Neural progenitor cell (in vitro differentiated cells): ENCODE measurements around the gene KRT10. TPM values are rescaled to one million over a fixed set of nuclear protein-coding genes. Genes with fewer than 3 reads are reported as not detected.

Experiments
- DNase-seq: peaks from one replicate; pipeline ENCODE4 v3.0.0-alpha.2; 2016; ENCODE audit warnings: low spot score
- H2AFZ ChIP-seq: fragments of 200-600 bp; sonication (generic); replicated peaks from 2 replicates; pipeline ENCODE4 v1.6.1; 2016; ENCODE audit warnings: antibody characterized with exemption
- H3F3A ChIP-seq: fragments of 200-600 bp; sonication (generic); 2 replicates; pipeline ENCODE4 v1.6.1; 2016; ENCODE audit warnings: antibody characterized with exemption, low read depth
- H3K27ac ChIP-seq: fragments of 200-600 bp; sonication (generic); 2 replicates; pipeline ENCODE4 v1.5.1; 2016; ENCODE audit warnings: mild to moderate bottlenecking
- H3K27me3 ChIP-seq: fragments of 200-600 bp; sonication (generic); 2 replicates; pipeline ENCODE4 v1.6.1; 2016; ENCODE audit warnings: mild to moderate bottlenecking, moderate library complexity
- H3K36me3 ChIP-seq: fragments of 200-600 bp; sonication (generic); 2 replicates; pipeline ENCODE4 v1.5.1; 2016
- H3K4me1 ChIP-seq: fragments of 200-600 bp; sonication (generic); 2 replicates; pipeline ENCODE4 v1.6.1; 2016; ENCODE audit warnings: mixed run types
- H3K4me2 ChIP-seq: fragments of 200-600 bp; sonication (generic); 2 replicates; pipeline ENCODE4 v1.6.1; 2016
- H3K4me3 ChIP-seq: fragments of 200-600 bp; sonication (generic); 2 replicates; pipeline ENCODE4 v1.5.1; 2016
- H3K79me2 ChIP-seq: fragments of 200-600 bp; sonication (generic); 2 replicates; pipeline ENCODE4 v1.6.1; 2016; ENCODE audit warnings: low read depth
- H3K9ac ChIP-seq: fragments of 200-600 bp; sonication (generic); 2 replicates; pipeline ENCODE4 v1.6.1; 2016
- H3K9me3 ChIP-seq: fragments of 200-600 bp; sonication (generic); 2 replicates; pipeline ENCODE4 v1.5.1; 2016; ENCODE audit warnings: low read depth
- H4K20me1 ChIP-seq: fragments of 200-600 bp; sonication (generic); 2 replicates; pipeline ENCODE4 v1.6.1; 2016; ENCODE audit warnings: low read depth
- H3K27ac Mint-ChIP-seq: 3 replicates; pipeline ENCODE4 v1.8.0; 2021; ENCODE audit warnings: mixed read lengths
- H3K27me3 Mint-ChIP-seq: 2 replicates; pipeline ENCODE4 v1.8.0; 2022; ENCODE audit warnings: low read depth, mild to moderate bottlenecking, inconsistent platforms, moderate library complexity, mixed read lengths; ENCODE audit not compliant: insufficient read depth
- H3K36me3 Mint-ChIP-seq: 3 replicates; pipeline ENCODE4 v1.8.0; 2021; ENCODE audit warnings: mixed read lengths
- H3K4me1 Mint-ChIP-seq: 3 replicates; pipeline ENCODE4 v1.8.0; 2021; ENCODE audit warnings: mixed read lengths
- H3K4me3 Mint-ChIP-seq: 3 replicates; pipeline ENCODE4 v1.8.0; 2021; ENCODE audit warnings: mild to moderate bottlenecking, moderate library complexity, mixed read lengths
- H3K9me3 Mint-ChIP-seq: 3 replicates; pipeline ENCODE4 v1.8.0; 2020; ENCODE audit warnings: mixed read lengths
- CTCF ChIP-seq: fragments of 200-600 bp; sonication (generic); IDR thresholded peaks from 2 replicates; pipeline ENCODE4 v1.5.1; 2017; ENCODE audit warnings: antibody characterized with exemption, mild to moderate bottlenecking
- EZH2 ChIP-seq: fragments of 200-600 bp; sonication (generic); IDR thresholded peaks from 2 replicates; pipeline ENCODE4 v1.6.1; 2017; ENCODE audit warnings: antibody characterized with exemption, mild to moderate bottlenecking, moderate library complexity
- EZH2phosphoT487 ChIP-seq: fragments of 200-600 bp; sonication (generic); IDR thresholded peaks from 2 replicates; pipeline ENCODE4 v1.6.1; 2017; ENCODE audit warnings: antibody characterized with exemption
- total RNA-seq: library from RNA; depleted of rRNA; stranded (reverse); fragments of >200 nt; gene quantifications from 2 replicates; pipeline ENCODE4 v1.2.3, GENCODE V29; 2015; ENCODE audit warnings: low replicate concordance

Gene KRT10
- total RNA-seq, 1 donor from 2014 or later = 7.5 TPM

- Histone ChIP-seq H3K4me2 (no peak overlapping the region), H2AFZ (no peak overlapping the region), H3K27me3 (peaks cover 45% of the 10 kb centered on the region), H3K4me1 (no peaks in the 10 kb centered on the region), H3K79me2 (no peaks in the 10 kb centered on the region), H3K36me3 (no peaks in the 10 kb centered on the region), H3F3A (no peaks in the 10 kb centered on the region), H4K20me1 (no peaks in the 10 kb centered on the region), H3K9me3 (no peaks in the 10 kb centered on the region), H3K9ac (no peak overlapping the region), H3K4me3 (no peak overlapping the region), H3K27ac (no peak overlapping the region)
- peaks cover 3% of the 10 kb centered on the region for H3K4me1 Mint-ChIP-seq
- no peak for DNase-seq
- no peaks in the 10 kb centered on the region for H3K36me3 Mint-ChIP-seq
- peaks cover 7% of the 10 kb centered on the region for H3K27me3 Mint-ChIP-seq
- H3K9me3 Mint-ChIP-seq = no peaks in the 10 kb centered on the region
- H3K4me3 Mint-ChIP-seq = no peak overlapping the region
- TF ChIP-seq CTCF (no peak), EZH2 (no peak), EZH2phosphoT487 (no peak)
- H3K27ac Mint-ChIP-seq = no peak overlapping the region
These were observed 25.6 kb downstream of the KRT10 start for GRCh38 chr17:40796846-40797245.

- Mint-ChIP-seq H3K27ac (no peak overlapping the region), H3K4me1 (peaks cover 3% of the 10 kb centered on the region), H3K4me3 (no peak overlapping the region), H3K27me3 (peaks cover 7% of the 10 kb centered on the region), H3K9me3 (no peaks in the 10 kb centered on the region), H3K36me3 (no peaks in the 10 kb centered on the region)
- H3K27me3 ChIP-seq = peaks cover 28% of the 10 kb centered on the region
- TF ChIP-seq EZH2phosphoT487 (no peak), CTCF (no peak), EZH2 (no peak)
- no peaks in the 10 kb centered on the region for H3K9me3 ChIP-seq
- no peaks in the 10 kb centered on the region for H4K20me1 ChIP-seq
- no peak for DNase-seq
- no peak overlapping the region for H3K27ac ChIP-seq
- H3F3A ChIP-seq = no peaks in the 10 kb centered on the region
- no peak overlapping the region for H3K4me3 ChIP-seq
- no peak overlapping the region for H3K4me2 ChIP-seq
- H3K9ac ChIP-seq = no peak overlapping the region
- no peaks in the 10 kb centered on the region for H3K4me1 ChIP-seq
- no peak overlapping the region for H2AFZ ChIP-seq
- H3K36me3 ChIP-seq = no peaks in the 10 kb centered on the region
- no peaks in the 10 kb centered on the region for H3K79me2 ChIP-seq
These were observed 27.3 kb downstream of the KRT10 start for GRCh38 chr17:40795019-40795667.

- Mint-ChIP-seq H3K36me3 (no peaks in the 10 kb centered on the region), H3K9me3 (no peaks in the 10 kb centered on the region), H3K4me3 (no peak overlapping the region), H3K4me1 (peaks cover 3% of the 10 kb centered on the region), H3K27ac (no peak overlapping the region), H3K27me3 (peaks cover 5% of the 10 kb centered on the region)
- no peaks in the 10 kb centered on the region for H3K4me1 ChIP-seq
- no peaks in the 10 kb centered on the region for H3K36me3 ChIP-seq
- no peak for TF ChIP-seq CTCF
- TF ChIP-seq EZH2phosphoT487 = no peak
- TF ChIP-seq EZH2 = no peak
- no peaks in the 10 kb centered on the region for H3F3A ChIP-seq
- no peak for DNase-seq
- no peaks in the 10 kb centered on the region for H4K20me1 ChIP-seq
- no peak overlapping the region for H3K4me2 ChIP-seq
- H3K9me3 ChIP-seq = no peaks in the 10 kb centered on the region
- no peak overlapping the region for H2AFZ ChIP-seq
- H3K27me3 ChIP-seq = peaks cover 21% of the 10 kb centered on the region
- no peak overlapping the region for H3K9ac ChIP-seq
- H3K79me2 ChIP-seq = no peaks in the 10 kb centered on the region
- no peak overlapping the region for H3K27ac ChIP-seq
- no peak overlapping the region for H3K4me3 ChIP-seq
These were observed 27.9 kb downstream of the KRT10 start for GRCh38 chr17:40794466-40794865.
